GM12878 (cell line): ENCODE results near the gene FBXL15. TPM values are rescaled to one million over a fixed set of nuclear protein-coding genes. Genes with fewer than 3 reads are reported as not detected.

Experiments used
- ATF7 ChIP-seq: fragments of 450-650 bp; IDR thresholded peaks from 2 replicates; pipeline ENCODE4 v1.6.1; 2016; ENCODE audit warnings: low read depth, mild to moderate bottlenecking
- CHD2 ChIP-seq: IDR thresholded peaks from 2 replicates; pipeline ENCODE4 v1.6.1; 2011; ENCODE audit warnings: low read depth, low read length, improper control_type of control experiment, borderline replicate concordance
- FOXK2 ChIP-seq: fragments of 450-650 bp; IDR thresholded peaks from 2 replicates; pipeline ENCODE4 v1.6.1; 2017; ENCODE audit warnings: mild to moderate bottlenecking, moderate library complexity
- NFXL1 ChIP-seq: fragments of 450-650 bp; IDR thresholded peaks from 2 replicates; pipeline ENCODE4 v1.6.1; 2017; ENCODE audit warnings: antibody characterized with exemption, mild to moderate bottlenecking, borderline replicate concordance
- RAD51 ChIP-seq: fragments of 450-650 bp; IDR thresholded peaks from 2 replicates; pipeline ENCODE4 v1.6.1; 2016; ENCODE audit warnings: moderate library complexity, mild to moderate bottlenecking, inconsistent platforms
- SMAD1 ChIP-seq: fragments of 450-650 bp; IDR thresholded peaks from 2 replicates; pipeline ENCODE4 v1.6.1; 2018; ENCODE audit warnings: mild to moderate bottlenecking, low read depth; ENCODE audit not compliant: partially characterized antibody
- SMC3 ChIP-seq: IDR thresholded peaks from 2 replicates; pipeline ENCODE4 v1.6.1; 2011; ENCODE audit warnings: low read length, improper control_type of control experiment, borderline replicate concordance
- SPI1 ChIP-seq: IDR thresholded peaks from 2 replicates; pipeline ENCODE4 v1.6.1; 2011; ENCODE audit warnings: low read depth, mild to moderate bottlenecking, low read length, moderate library complexity, borderline replicate concordance; ENCODE audit not compliant: insufficient read depth
- ZNF207 ChIP-seq: fragments of 450-650 bp; IDR thresholded peaks from 2 replicates; pipeline ENCODE4 v1.6.1; 2014; ENCODE audit warnings: antibody characterized with exemption, mild to moderate bottlenecking, borderline replicate concordance
- ZZZ3 ChIP-seq: IDR thresholded peaks from 2 replicates; pipeline ENCODE4 v1.6.1; 2011; ENCODE audit warnings: low read depth; ENCODE audit not compliant: control insufficient read depth, insufficient read length
- polyA plus RNA-seq, 11 experiments: library from polyadenylated mRNA; depleted of rRNA in 4 of 11; unstranded in 6 of 11; stranded (reverse) in 5 of 11; fragments of >200 nt; fragmentation: Nextera tagmentation in 4 of 11; fragmentation: Illumina TruSeq in 1 of 11; extraction: Ambion mirVana in 4 of 11; extraction: Trizol in 1 of 11; gene quantifications; 1 replicate in 1 of 11; 2 replicates in 10 of 11; pipeline versions ENCODE4 v1.2.1 to v1.2.3, GENCODE V29; 2011 to 2016; ENCODE audit warnings: inconsistent platforms in 2 of 11, missing spikeins in 2 of 11, low read depth in 1 of 11
- total RNA-seq, 4 experiments: library from RNA; depleted of rRNA in 3 of 4; stranded (reverse); fragments of >200 nt in 3 of 4; fragmentation: Illumina TruSeq in 1 of 4; extraction: Trizol in 1 of 4; gene quantifications; 2 replicates each; pipeline versions ENCODE4 v1.2.1 to v1.2.3, GENCODE V29; 2013 to 2021
- TF ChIP-seq, protein P1 (sequence below): IDR thresholded peaks from 2 replicates; pipeline ENCODE4 v1.6.1; 2012; ENCODE audit warnings: improper control_type of control experiment, low read depth, low read length; ENCODE audit not compliant: insufficient replicate concordance
- TF ChIP-seq, protein P2 (sequence below): fragments of 450-650 bp; IDR thresholded peaks from 2 replicates; pipeline ENCODE4 v1.6.1; 2017; ENCODE audit warnings: mild to moderate bottlenecking, low read depth, inconsistent platforms; ENCODE audit not compliant: poor library complexity, severe bottlenecking
- TF ChIP-seq, protein P3 (sequence below): IDR thresholded peaks from 2 replicates; pipeline ENCODE4 v1.6.1; 2012; ENCODE audit warnings: low read depth, low read length, improper control_type of control experiment
- TF ChIP-seq, protein P4 (sequence below): fragments of 450-650 bp; IDR thresholded peaks from 2 replicates; pipeline ENCODE4 v1.6.1; 2016; ENCODE audit warnings: mild to moderate bottlenecking, moderate library complexity, borderline replicate concordance

Gene FBXL15
- total and polyA plus RNA-seq, 10 of the 15 experiments (the other 5 are each of a cell fraction or from before 2014, with no cell fraction given): 0.13 to 21.3 (median 7.9) TPM

GRCh38 chr10:102429468-102429867 is 8.8 kb downstream of the FBXL15 start (continued):
- TF ChIP-seq, protein P1, sequence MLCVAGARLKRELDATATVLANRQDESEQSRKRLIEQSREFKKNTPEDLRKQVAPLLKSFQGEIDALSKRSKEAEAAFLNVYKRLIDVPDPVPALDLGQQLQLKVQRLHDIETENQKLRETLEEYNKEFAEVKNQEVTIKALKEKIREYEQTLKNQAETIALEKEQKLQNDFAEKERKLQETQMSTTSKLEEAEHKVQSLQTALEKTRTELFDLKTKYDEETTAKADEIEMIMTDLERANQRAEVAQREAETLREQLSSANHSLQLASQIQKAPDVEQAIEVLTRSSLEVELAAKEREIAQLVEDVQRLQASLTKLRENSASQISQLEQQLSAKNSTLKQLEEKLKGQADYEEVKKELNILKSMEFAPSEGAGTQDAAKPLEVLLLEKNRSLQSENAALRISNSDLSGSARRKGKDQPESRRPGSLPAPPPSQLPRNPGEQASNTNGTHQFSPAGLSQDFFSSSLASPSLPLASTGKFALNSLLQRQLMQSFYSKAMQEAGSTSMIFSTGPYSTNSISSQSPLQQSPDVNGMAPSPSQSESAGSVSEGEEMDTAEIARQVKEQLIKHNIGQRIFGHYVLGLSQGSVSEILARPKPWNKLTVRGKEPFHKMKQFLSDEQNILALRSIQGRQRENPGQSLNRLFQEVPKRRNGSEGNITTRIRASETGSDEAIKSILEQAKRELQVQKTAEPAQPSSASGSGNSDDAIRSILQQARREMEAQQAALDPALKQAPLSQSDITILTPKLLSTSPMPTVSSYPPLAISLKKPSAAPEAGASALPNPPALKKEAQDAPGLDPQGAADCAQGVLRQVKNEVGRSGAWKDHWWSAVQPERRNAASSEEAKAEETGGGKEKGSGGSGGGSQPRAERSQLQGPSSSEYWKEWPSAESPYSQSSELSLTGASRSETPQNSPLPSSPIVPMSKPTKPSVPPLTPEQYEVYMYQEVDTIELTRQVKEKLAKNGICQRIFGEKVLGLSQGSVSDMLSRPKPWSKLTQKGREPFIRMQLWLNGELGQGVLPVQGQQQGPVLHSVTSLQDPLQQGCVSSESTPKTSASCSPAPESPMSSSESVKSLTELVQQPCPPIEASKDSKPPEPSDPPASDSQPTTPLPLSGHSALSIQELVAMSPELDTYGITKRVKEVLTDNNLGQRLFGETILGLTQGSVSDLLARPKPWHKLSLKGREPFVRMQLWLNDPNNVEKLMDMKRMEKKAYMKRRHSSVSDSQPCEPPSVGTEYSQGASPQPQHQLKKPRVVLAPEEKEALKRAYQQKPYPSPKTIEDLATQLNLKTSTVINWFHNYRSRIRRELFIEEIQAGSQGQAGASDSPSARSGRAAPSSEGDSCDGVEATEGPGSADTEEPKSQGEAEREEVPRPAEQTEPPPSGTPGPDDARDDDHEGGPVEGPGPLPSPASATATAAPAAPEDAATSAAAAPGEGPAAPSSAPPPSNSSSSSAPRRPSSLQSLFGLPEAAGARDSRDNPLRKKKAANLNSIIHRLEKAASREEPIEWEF: no peak
- no peak for TF ChIP-seq SPI1
- no peak for TF ChIP-seq SMC3
- no peak for TF ChIP-seq ZZZ3
- no peak for TF ChIP-seq NFXL1
- TF ChIP-seq SMAD1: no peak
- no peak for TF ChIP-seq RAD51
- no peak for TF ChIP-seq ATF7
- TF ChIP-seq, protein P2, sequence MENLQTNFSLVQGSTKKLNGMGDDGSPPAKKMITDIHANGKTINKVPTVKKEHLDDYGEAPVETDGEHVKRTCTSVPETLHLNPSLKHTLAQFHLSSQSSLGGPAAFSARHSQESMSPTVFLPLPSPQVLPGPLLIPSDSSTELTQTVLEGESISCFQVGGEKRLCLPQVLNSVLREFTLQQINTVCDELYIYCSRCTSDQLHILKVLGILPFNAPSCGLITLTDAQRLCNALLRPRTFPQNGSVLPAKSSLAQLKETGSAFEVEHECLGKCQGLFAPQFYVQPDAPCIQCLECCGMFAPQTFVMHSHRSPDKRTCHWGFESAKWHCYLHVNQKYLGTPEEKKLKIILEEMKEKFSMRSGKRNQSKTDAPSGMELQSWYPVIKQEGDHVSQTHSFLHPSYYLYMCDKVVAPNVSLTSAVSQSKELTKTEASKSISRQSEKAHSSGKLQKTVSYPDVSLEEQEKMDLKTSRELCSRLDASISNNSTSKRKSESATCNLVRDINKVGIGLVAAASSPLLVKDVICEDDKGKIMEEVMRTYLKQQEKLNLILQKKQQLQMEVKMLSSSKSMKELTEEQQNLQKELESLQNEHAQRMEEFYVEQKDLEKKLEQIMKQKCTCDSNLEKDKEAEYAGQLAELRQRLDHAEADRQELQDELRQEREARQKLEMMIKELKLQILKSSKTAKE: no peak
- TF ChIP-seq FOXK2: no peak
- TF ChIP-seq, protein P3, sequence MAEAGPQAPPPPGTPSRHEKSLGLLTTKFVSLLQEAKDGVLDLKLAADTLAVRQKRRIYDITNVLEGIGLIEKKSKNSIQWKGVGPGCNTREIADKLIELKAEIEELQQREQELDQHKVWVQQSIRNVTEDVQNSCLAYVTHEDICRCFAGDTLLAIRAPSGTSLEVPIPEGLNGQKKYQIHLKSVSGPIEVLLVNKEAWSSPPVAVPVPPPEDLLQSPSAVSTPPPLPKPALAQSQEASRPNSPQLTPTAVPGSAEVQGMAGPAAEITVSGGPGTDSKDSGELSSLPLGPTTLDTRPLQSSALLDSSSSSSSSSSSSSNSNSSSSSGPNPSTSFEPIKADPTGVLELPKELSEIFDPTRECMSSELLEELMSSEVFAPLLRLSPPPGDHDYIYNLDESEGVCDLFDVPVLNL: no peak
- TF ChIP-seq ZNF207: no peak
- no peak for TF ChIP-seq CHD2
- TF ChIP-seq, protein P4, sequence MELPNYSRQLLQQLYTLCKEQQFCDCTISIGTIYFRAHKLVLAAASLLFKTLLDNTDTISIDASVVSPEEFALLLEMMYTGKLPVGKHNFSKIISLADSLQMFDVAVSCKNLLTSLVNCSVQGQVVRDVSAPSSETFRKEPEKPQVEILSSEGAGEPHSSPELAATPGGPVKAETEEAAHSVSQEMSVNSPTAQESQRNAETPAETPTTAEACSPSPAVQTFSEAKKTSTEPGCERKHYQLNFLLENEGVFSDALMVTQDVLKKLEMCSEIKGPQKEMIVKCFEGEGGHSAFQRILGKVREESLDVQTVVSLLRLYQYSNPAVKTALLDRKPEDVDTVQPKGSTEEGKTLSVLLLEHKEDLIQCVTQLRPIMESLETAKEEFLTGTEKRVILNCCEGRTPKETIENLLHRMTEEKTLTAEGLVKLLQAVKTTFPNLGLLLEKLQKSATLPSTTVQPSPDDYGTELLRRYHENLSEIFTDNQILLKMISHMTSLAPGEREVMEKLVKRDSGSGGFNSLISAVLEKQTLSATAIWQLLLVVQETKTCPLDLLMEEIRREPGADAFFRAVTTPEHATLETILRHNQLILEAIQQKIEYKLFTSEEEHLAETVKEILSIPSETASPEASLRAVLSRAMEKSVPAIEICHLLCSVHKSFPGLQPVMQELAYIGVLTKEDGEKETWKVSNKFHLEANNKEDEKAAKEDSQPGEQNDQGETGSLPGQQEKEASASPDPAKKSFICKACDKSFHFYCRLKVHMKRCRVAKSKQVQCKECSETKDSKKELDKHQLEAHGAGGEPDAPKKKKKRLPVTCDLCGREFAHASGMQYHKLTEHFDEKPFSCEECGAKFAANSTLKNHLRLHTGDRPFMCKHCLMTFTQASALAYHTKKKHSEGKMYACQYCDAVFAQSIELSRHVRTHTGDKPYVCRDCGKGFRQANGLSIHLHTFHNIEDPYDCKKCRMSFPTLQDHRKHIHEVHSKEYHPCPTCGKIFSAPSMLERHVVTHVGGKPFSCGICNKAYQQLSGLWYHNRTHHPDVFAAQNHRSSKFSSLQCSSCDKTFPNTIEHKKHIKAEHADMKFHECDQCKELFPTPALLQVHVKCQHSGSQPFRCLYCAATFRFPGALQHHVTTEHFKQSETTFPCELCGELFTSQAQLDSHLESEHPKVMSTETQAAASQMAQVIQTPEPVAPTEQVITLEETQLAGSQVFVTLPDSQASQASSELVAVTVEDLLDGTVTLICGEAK: no peak
